Activated CD8-positive, alpha-beta T cell treated with anti-CD3 and anti-CD28 coated beads for 36 hours (primary cell): ENCODE measurements around the gene WDR4. TPM values are rescaled to one million over a fixed set of nuclear protein-coding genes. Genes with fewer than 3 reads are reported as not detected.

Source experiments
- ATAC-seq: fragments of 200-7000 bp; cut with Tn5 transposase; one replicate; pipeline ENCODE4 v1.10.0; 2021; ENCODE audit warnings: mild to moderate bottlenecking, moderate library complexity
- CTCF ChIA-PET: fragments of 350-600 bp; sonication (Branson Sonifier 250); formaldehyde crosslinking; loops from one replicate; lab custom pipeline; 2021; ENCODE audit warnings: antibody characterized with exemption; lab: Charles Lee
- POLR2A ChIA-PET: fragments of 350-600 bp; sonication (Branson Sonifier 250); formaldehyde crosslinking; loops from one replicate; lab custom pipeline; 2021; ENCODE audit warnings: antibody characterized with exemption; lab: Charles Lee
- DNase-seq: peaks from one replicate; pipeline ENCODE4 v3.0.0-alpha.2; 2020
- H3K27ac Mint-ChIP-seq: one replicate; pipeline ENCODE4 v1.8.0; 2021; ENCODE audit warnings: mild to moderate bottlenecking, mixed read lengths
- H3K27me3 Mint-ChIP-seq: one replicate; pipeline ENCODE4 v1.8.0; 2021; ENCODE audit warnings: mixed read lengths
- H3K36me3 Mint-ChIP-seq: one replicate; pipeline ENCODE4 v1.8.0; 2021; ENCODE audit warnings: low read depth, mixed read lengths
- H3K4me1 Mint-ChIP-seq: one replicate; pipeline ENCODE4 v1.8.0; 2021; ENCODE audit warnings: low read depth, mixed read lengths
- H3K4me3 Mint-ChIP-seq: one replicate; pipeline ENCODE4 v1.8.0; 2021; ENCODE audit warnings: mild to moderate bottlenecking, moderate library complexity, mixed read lengths
- H3K9me3 Mint-ChIP-seq: one replicate; pipeline ENCODE4 v1.8.0; 2021; ENCODE audit warnings: mixed read lengths
- CTCF ChIP-seq: fragments of 200-600 bp; IDR thresholded peaks from one replicate; pipeline ENCODE4 v1.8.0; 2022; ENCODE audit warnings: antibody characterized with exemption, mild to moderate bottlenecking
- intact Hi-C: fragments of 100-400 bp; cut with micrococcal nuclease; formaldehyde crosslinking; loops from one replicate; pipeline ENCODE4 v1.10.0; 2022
- total RNA-seq, 2 experiments: library from RNA; stranded (reverse); gene quantifications; one replicate each; pipeline ENCODE4 v1.2.3, GENCODE V29; 2021

WDR4 gene
- total RNA-seq, 2 experiments from 2014 or later = 49.8 to 53.5 TPM

GRCh38 chr21:42863504-42863870, 15.9 kb downstream of the WDR4 start:
- H3K9me3 Mint-ChIP-seq = no peaks in the 10 kb centered on the region
- no peak overlapping the region for H3K4me3 Mint-ChIP-seq
- peaks cover 22% of the 10 kb centered on the region for H3K4me1 Mint-ChIP-seq
- no peak for TF ChIP-seq CTCF
- DNase-seq (no peak), ATAC-seq (no peak)
- CTCF ChIA-PET = no interaction called here
- H3K27ac Mint-ChIP-seq = no peak overlapping the region
- peaks cover 50% of the 10 kb centered on the region for H3K36me3 Mint-ChIP-seq
- intact Hi-C loops = no loop called here
- POLR2A ChIA-PET = interaction anchor here (1.1 to 1.2 kb wide), 3 partner anchors 9 to 20 kb away, joined by 3 to 5 read pairs (median 3); no protein-coding TSS in a partner anchor
- no peaks in the 10 kb centered on the region for H3K27me3 Mint-ChIP-seq

- POLR2A ChIA-PET = interaction anchor here (1.1 to 1.2 kb wide), 3 partner anchors 8 to 19 kb away, joined by 3 to 5 read pairs (median 3); no protein-coding TSS in a partner anchor
- no peak for TF ChIP-seq CTCF
- peaks cover 19% of the 10 kb centered on the region for H3K4me1 Mint-ChIP-seq
- ATAC-seq (no peak), DNase-seq (no peak)
- H3K4me3 Mint-ChIP-seq = no peak overlapping the region
- no peaks in the 10 kb centered on the region for H3K27me3 Mint-ChIP-seq
- intact Hi-C loops = no loop called here
- H3K9me3 Mint-ChIP-seq = no peaks in the 10 kb centered on the region
- CTCF ChIA-PET = no interaction called here
- H3K36me3 Mint-ChIP-seq = peaks cover 47% of the 10 kb centered on the region
- H3K27ac Mint-ChIP-seq = no peak overlapping the region
Observed at GRCh38 chr21:42862774-42863503, 16.4 kb downstream of the WDR4 start.

- TF ChIP-seq CTCF = no peak
- Mint-ChIP-seq H3K4me3 (no peak overlapping the region), H3K4me1 (peaks cover 14% of the 10 kb centered on the region), H3K9me3 (no peaks in the 10 kb centered on the region), H3K27ac (no peak overlapping the region), H3K36me3 (peaks cover 46% of the 10 kb centered on the region), H3K27me3 (no peaks in the 10 kb centered on the region)
- ChIA-PET POLR2A (interaction anchor here (0.9 kb wide), 1 partner anchor 257 kb away, joined by 3 read pairs; no protein-coding TSS in a partner anchor), CTCF (no interaction called here)
- intact Hi-C loops = no loop called here
- DNase-seq (no peak), ATAC-seq (no peak)
Observed at GRCh38 chr21:42861848-42862400, 17.4 kb downstream of the WDR4 start.

- Mint-ChIP-seq H3K27ac (no peak overlapping the region), H3K4me1 (peaks cover 8% of the 10 kb centered on the region), H3K27me3 (no peaks in the 10 kb centered on the region), H3K9me3 (no peaks in the 10 kb centered on the region), H3K36me3 (peaks cover 45% of the 10 kb centered on the region), H3K4me3 (no peak overlapping the region)
- intact Hi-C loops = no loop called here
- no peak for DNase-seq
- no peak for ATAC-seq
- TF ChIP-seq CTCF = no peak
- ChIA-PET POLR2A (interaction anchor here (0.9 kb wide), 1 partner anchor 257 kb away, joined by 3 read pairs; no protein-coding TSS in a partner anchor), CTCF (no interaction called here)
Observed at GRCh38 chr21:42861311-42861847, 18.0 kb downstream of the WDR4 start.

GRCh38 chr21:42860345-42860744, 19.0 kb downstream of the WDR4 start:
- intact Hi-C loops = no loop called here
- Mint-ChIP-seq H3K27me3 (no peaks in the 10 kb centered on the region), H3K9me3 (no peaks in the 10 kb centered on the region), H3K4me1 (peaks cover 2% of the 10 kb centered on the region), H3K27ac (no peak overlapping the region), H3K36me3 (peaks cover 47% of the 10 kb centered on the region), H3K4me3 (no peak overlapping the region)
- ATAC-seq (no peak), DNase-seq (no peak)
- ChIA-PET CTCF (no interaction called here), POLR2A (interaction anchor here (1.3 kb wide), 1 partner anchor 10 kb away, joined by 3 read pairs; no protein-coding TSS in a partner anchor)
- TF ChIP-seq CTCF = no peak
